PFSK-1 (cell line): ENCODE results near the gene TECR. TPM values are rescaled to one million over a fixed set of nuclear protein-coding genes. Genes with fewer than 3 reads are reported as not detected.
A peak's percentile ranks its signal among the peaks of the same experiment; 100 is the strongest.

Source experiments
- FOXP2 ChIP-seq: optimal IDR thresholded peaks from 2 replicates; pipeline ENCODE3; 2011; ENCODE audit warnings: borderline replicate concordance, control low read depth, inconsistent platforms; ENCODE audit not compliant: insufficient read depth; ENCODE audit errors: extremely low read length, extremely low read depth
- POLR2AphosphoS5 ChIP-seq: IDR thresholded peaks from 2 replicates; pipeline ENCODE4 v1.6.1; 2012; ENCODE audit warnings: low read depth, mild to moderate bottlenecking, control low read depth, low read length, moderate library complexity
- SIN3A ChIP-seq: IDR thresholded peaks from 2 replicates; pipeline ENCODE4 v1.6.1; 2012; ENCODE audit warnings: mild to moderate bottlenecking, low read length, moderate library complexity, borderline replicate concordance; ENCODE audit not compliant: insufficient read depth
- TAF1 ChIP-seq: IDR thresholded peaks from 2 replicates; pipeline ENCODE4 v1.6.1; 2012; ENCODE audit warnings: low read length, control low read depth, borderline replicate concordance; ENCODE audit not compliant: insufficient read depth
- polyA plus RNA-seq: library from polyadenylated mRNA; unstranded; fragments of >200 nt; gene quantifications from one replicate; pipeline ENCODE4 v1.2.1, GENCODE V29; 2012; ENCODE audit warnings: low read depth, missing spikeins; ENCODE audit not compliant: insufficient read length
- TF ChIP-seq, protein P1 (sequence below), 2 experiments: IDR thresholded peaks; 2 replicates each; pipeline versions ENCODE4 v1.6.1 to v1.8.0; 2011 to 2012; ENCODE audit warnings: low read depth in 2 of 2, low read length in 2 of 2, control low read depth in 1 of 2, inconsistent platforms in 1 of 2, mild to moderate bottlenecking in 1 of 2, moderate library complexity in 1 of 2; ENCODE audit not compliant: insufficient read depth in 1 of 2

Gene TECR, protein sequence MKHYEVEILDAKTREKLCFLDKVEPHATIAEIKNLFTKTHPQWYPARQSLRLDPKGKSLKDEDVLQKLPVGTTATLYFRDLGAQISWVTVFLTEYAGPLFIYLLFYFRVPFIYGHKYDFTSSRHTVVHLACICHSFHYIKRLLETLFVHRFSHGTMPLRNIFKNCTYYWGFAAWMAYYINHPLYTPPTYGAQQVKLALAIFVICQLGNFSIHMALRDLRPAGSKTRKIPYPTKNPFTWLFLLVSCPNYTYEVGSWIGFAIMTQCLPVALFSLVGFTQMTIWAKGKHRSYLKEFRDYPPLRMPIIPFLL
- 161 TPM for polyA plus RNA-seq

DNA sequence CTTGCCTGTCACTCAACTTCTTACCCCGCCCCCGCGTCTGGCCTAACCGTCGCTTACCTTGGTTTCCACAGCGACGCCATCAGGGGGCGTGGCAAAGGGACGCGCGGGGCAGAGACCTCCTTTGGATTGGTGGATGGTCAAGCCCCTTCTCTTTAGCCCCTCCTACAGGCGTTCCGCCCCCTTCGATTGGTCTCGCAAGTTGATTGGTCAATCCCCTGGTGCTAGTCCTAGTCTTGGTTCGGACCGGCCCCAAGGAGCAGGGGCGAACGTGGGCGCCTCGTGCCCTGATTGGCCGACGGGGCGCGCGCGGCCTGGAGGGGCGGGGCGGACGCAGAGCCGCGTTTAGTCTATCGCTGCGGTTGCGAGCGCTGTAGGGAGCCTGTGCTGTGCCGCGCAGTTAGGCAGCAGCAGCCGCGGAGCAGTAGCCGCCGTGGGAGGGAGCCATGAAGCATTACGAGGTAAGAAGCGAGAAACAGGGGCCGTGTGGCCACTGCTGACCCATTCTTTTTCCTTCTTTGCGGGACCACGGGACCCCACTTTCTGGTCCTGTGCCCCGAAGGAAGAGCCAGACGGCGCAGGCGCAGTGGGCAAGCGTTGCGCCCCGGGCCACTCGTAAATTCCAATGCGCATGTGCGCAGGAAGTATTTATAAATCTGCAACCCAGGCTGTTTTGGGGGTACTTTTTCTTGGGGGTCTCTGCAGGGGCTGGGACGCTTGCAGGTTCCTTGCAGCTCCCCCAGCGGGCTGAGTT, at the start of gene TECR:
Gene TECR, plus strand, starts transcription at position 341 of the 751 bp plus-strand sequence. Its CDS starts 103 bp downstream, at position 444.
- no peak for TF ChIP-seq FOXP2
- peak; percentile 99 for TF ChIP-seq POLR2AphosphoS5
- TF ChIP-seq, protein P1, sequence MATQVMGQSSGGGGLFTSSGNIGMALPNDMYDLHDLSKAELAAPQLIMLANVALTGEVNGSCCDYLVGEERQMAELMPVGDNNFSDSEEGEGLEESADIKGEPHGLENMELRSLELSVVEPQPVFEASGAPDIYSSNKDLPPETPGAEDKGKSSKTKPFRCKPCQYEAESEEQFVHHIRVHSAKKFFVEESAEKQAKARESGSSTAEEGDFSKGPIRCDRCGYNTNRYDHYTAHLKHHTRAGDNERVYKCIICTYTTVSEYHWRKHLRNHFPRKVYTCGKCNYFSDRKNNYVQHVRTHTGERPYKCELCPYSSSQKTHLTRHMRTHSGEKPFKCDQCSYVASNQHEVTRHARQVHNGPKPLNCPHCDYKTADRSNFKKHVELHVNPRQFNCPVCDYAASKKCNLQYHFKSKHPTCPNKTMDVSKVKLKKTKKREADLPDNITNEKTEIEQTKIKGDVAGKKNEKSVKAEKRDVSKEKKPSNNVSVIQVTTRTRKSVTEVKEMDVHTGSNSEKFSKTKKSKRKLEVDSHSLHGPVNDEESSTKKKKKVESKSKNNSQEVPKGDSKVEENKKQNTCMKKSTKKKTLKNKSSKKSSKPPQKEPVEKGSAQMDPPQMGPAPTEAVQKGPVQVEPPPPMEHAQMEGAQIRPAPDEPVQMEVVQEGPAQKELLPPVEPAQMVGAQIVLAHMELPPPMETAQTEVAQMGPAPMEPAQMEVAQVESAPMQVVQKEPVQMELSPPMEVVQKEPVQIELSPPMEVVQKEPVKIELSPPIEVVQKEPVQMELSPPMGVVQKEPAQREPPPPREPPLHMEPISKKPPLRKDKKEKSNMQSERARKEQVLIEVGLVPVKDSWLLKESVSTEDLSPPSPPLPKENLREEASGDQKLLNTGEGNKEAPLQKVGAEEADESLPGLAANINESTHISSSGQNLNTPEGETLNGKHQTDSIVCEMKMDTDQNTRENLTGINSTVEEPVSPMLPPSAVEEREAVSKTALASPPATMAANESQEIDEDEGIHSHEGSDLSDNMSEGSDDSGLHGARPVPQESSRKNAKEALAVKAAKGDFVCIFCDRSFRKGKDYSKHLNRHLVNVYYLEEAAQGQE (IDR thresholded peaks at IDR 0.05; ENCODE audit: insufficient read depth in 1 of 2, low read depth in 2 of 2, low read length in 2 of 2), result peak in 1 of 2 experiments; percentile 72; a peak in 1 of 4 replicates
- peak; percentile 92; the same call in 1 of the 2 replicates for TF ChIP-seq TAF1
- no peak; the same call in 1 of the 2 replicates for TF ChIP-seq SIN3A

DNA sequence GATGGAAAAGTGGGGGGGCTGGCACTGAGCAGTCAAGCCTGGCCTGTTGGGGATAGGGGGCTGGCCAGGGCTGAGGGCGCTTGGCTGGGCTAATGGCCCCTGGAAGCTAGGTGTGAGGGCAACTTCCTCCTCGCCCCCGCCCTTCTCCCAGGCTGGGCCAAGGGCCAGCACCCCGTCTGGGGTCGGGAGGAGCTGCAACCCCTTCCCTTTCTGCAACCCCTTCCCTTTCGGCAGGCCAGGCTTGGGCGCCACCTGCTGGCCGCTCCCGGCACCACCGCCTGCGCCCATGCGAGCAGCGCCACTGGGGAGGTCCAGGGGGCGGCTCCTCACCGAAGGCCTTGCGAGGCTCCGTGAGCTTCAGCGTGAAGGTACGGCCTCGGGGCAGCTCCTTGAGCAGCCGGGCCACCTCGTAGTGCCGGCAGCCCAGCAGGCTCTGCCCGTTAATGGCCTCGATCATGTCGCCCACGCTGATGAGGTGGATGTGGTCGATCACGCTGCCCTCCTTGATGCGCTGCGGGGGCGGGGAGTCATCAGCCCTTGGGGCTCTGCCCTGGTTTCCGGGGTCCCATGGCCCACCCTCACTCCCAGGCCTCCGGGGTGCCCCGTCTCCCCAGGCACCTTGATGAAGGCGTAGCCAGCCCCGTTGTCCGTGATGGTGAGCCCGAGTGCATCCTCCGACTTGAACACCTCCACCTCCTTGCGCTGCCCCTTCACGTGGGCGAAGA, 49.3 kb upstream of the TECR start:
- peak; percentile 30 for TF ChIP-seq FOXP2
- no peak for TF ChIP-seq SIN3A
- no peak for TF ChIP-seq TAF1
- TF ChIP-seq POLR2AphosphoS5, result no peak
- TF ChIP-seq, protein P1 (IDR thresholded peaks at IDR 0.05; ENCODE audit: insufficient read depth in 1 of 2, low read depth in 2 of 2, low read length in 2 of 2), result no peak

DNA sequence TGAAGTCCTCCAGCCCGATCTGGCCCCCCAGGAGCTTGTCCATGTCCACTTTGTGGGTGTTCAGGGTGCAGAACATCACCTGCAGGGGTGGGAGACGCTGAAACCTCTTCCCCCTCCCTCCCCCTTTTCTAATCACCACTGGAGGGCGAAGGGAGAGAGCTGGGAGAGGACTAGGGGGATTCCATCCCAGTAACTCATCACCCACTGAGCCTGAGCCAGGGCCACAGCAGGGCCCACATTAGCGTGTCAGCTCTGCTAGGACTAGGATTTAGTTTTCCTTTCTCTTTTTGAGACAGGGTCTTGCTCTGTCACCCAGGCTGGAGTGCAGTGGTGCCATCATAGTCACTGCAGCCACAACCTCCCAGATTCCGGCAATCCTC, 48.7 kb upstream of the TECR start:
- TF ChIP-seq POLR2AphosphoS5 (no peak), TAF1 (no peak), FOXP2 (no peak), SIN3A (no peak)
- TF ChIP-seq, protein P1 (IDR thresholded peaks at IDR 0.05; ENCODE audit: insufficient read depth in 1 of 2, low read depth in 2 of 2, low read length in 2 of 2), result no peak

DNA sequence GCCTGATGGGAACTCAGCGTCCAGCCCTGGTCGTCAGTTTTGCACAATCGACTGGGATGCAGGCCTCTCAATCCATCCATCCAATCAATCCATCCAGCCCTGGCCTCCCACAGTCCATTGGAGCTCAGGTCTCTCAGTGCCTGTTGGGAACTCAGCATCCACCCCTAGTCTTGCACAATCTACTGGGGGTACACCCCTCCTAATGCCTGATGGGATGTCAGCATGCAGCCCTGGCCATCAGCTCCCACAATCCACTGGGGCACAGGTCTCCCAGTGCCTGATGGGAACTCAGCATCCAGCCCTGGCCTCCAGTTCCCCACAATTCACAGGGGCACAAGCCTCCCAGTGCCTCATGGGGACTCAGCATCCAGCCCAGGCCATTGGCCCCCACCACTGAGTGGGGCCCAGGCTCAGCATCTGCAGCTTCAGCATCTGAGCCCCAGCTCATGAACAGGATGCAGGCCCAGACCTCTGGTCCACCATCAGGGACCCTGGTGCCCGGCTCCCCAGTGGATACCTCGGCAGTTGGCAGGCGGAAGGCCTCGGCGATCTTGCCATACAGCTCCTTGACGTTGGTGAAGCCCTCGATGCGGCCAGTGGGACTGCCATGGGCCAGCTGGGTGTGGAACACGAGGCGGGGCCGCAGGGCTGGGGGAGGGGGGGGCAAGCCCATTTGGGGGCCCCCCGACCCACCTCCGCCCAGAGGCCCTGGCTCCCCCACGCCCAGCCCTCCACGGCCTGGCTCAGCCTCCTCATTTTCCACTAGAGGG, 47.0 kb upstream of the TECR start:
- TF ChIP-seq SIN3A, result no peak
- TF ChIP-seq, protein P1 (IDR thresholded peaks at IDR 0.05; ENCODE audit: insufficient read depth in 1 of 2, low read depth in 2 of 2, low read length in 2 of 2), result no peak
- no peak for TF ChIP-seq POLR2AphosphoS5
- no peak for TF ChIP-seq TAF1
- TF ChIP-seq FOXP2, result no peak
